GM19035 (cell line): ENCODE data around the gene DBNL.

Experiments
- ATAC-seq: cut with Tn5 transposase; IDR thresholded peaks from one replicate; pipeline ENCODE4 v1.9.1; 2021; ENCODE audit not compliant: unreplicated experiment

Gene DBNL

GRCh38 chr7:44042221-44042620, 2.3 kb upstream of the DBNL start:
- no peak for ATAC-seq

GRCh38 chr7:44043902-44044301, 600 bp upstream of the DBNL start:
- no peak for ATAC-seq

GRCh38 chr7:44045226-44046014, 918 bp downstream of the DBNL start:
- peak; percentile 24 for ATAC-seq

- ATAC-seq = peak; percentile 45
Observed at GRCh38 chr7:44046321-44047061, 2.0 kb downstream of the DBNL start.

- no peak for ATAC-seq
Observed at GRCh38 chr7:44048031-44048795, 3.7 kb downstream of the DBNL start.

GRCh38 chr7:44050121-44050914, 5.8 kb downstream of the DBNL start:
- no peak for ATAC-seq

GRCh38 chr7:44050915-44051560, 6.5 kb downstream of the DBNL start:
- no peak for ATAC-seq

- ATAC-seq = no peak
Observed at GRCh38 chr7:44051611-44052220, 7.2 kb downstream of the DBNL start.

GRCh38 chr7:44052771-44053365, 8.4 kb downstream of the DBNL start:
- no peak for ATAC-seq

- ATAC-seq = no peak
Observed at GRCh38 chr7:44056681-44057080, 12.2 kb downstream of the DBNL start.

GRCh38 chr7:44057181-44057848, 12.8 kb downstream of the DBNL start:
- no peak for ATAC-seq

GRCh38 chr7:44057849-44058758, 13.6 kb downstream of the DBNL start:
- ATAC-seq = peak; percentile 19

- ATAC-seq = no peak
Observed at GRCh38 chr7:44058759-44059218, 14.3 kb downstream of the DBNL start.

GRCh38 chr7:44059219-44060090, 15.0 kb downstream of the DBNL start:
- ATAC-seq = peak; percentile 59

GRCh38 chr7:44060091-44060947, 15.8 kb downstream of the DBNL start:
- ATAC-seq = no peak
